HL-60 (cell line): ENCODE measurements around the gene B3GAT3.

Source experiments
- DNase-seq, 2 experiments: peaks; one replicate each; pipeline ENCODE4 v3.0.0-alpha.2; 2010 to 2020; ENCODE audit warnings: low read depth in 1 of 2, low spot score in 1 of 2
- H3K27ac ChIP-seq: fragments of 250-450 bp; sonication (Bioruptor Pico); replicated peaks from 2 replicates; pipeline ENCODE4 v1.5.1; 2020; ENCODE audit warnings: mild to moderate bottlenecking, moderate library complexity
- H3K27me3 ChIP-seq: fragments of 250-450 bp; sonication (Bioruptor Pico); 2 replicates; pipeline ENCODE4 v1.5.1; 2021; ENCODE audit warnings: mild to moderate bottlenecking, moderate library complexity; ENCODE audit not compliant: insufficient read depth, poor library complexity, severe bottlenecking
- H3K4me3 ChIP-seq: replicated peaks from 2 replicates; pipeline ENCODE4 v1.5.1; 2011; ENCODE audit warnings: mild to moderate bottlenecking, control low read depth, low read length; ENCODE audit not compliant: insufficient read depth
- CTCF ChIP-seq: IDR thresholded peaks from one replicate; pipeline ENCODE4 v1.5.1; 2011; ENCODE audit warnings: low read length, control low read depth, inconsistent platforms; ENCODE audit not compliant: insufficient read depth
- GABPA ChIP-seq: IDR thresholded peaks from 2 replicates; pipeline ENCODE4 v1.6.1; 2012; ENCODE audit warnings: low read depth
- POLR2AphosphoS5 ChIP-seq: IDR thresholded peaks from 2 replicates; pipeline ENCODE4 v1.6.1; 2012; ENCODE audit warnings: low read depth
- SPI1 ChIP-seq: IDR thresholded peaks from 2 replicates; pipeline ENCODE4 v1.6.1; 2012; ENCODE audit warnings: low read depth, mild to moderate bottlenecking, borderline replicate concordance
- TF ChIP-seq, protein P1 (sequence below): IDR thresholded peaks from 2 replicates; pipeline ENCODE4 v1.6.1; 2012; ENCODE audit warnings: low read depth; ENCODE audit not compliant: insufficient replicate concordance

Gene B3GAT3

GRCh38 chr11:62613291-62613778, 8.5 kb downstream of the B3GAT3 start:
- no peaks in the 10 kb centered on the region for H3K27me3 ChIP-seq
- DNase-seq: no peak
- H3K4me3 ChIP-seq: no peak overlapping the region; the same call in 1 of the 2 replicates
- TF ChIP-seq, protein P1, sequence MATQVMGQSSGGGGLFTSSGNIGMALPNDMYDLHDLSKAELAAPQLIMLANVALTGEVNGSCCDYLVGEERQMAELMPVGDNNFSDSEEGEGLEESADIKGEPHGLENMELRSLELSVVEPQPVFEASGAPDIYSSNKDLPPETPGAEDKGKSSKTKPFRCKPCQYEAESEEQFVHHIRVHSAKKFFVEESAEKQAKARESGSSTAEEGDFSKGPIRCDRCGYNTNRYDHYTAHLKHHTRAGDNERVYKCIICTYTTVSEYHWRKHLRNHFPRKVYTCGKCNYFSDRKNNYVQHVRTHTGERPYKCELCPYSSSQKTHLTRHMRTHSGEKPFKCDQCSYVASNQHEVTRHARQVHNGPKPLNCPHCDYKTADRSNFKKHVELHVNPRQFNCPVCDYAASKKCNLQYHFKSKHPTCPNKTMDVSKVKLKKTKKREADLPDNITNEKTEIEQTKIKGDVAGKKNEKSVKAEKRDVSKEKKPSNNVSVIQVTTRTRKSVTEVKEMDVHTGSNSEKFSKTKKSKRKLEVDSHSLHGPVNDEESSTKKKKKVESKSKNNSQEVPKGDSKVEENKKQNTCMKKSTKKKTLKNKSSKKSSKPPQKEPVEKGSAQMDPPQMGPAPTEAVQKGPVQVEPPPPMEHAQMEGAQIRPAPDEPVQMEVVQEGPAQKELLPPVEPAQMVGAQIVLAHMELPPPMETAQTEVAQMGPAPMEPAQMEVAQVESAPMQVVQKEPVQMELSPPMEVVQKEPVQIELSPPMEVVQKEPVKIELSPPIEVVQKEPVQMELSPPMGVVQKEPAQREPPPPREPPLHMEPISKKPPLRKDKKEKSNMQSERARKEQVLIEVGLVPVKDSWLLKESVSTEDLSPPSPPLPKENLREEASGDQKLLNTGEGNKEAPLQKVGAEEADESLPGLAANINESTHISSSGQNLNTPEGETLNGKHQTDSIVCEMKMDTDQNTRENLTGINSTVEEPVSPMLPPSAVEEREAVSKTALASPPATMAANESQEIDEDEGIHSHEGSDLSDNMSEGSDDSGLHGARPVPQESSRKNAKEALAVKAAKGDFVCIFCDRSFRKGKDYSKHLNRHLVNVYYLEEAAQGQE: no peak
- TF ChIP-seq SPI1 (no peak), CTCF (no peak), GABPA (no peak), POLR2AphosphoS5 (no peak)
- no peak overlapping the region for H3K27ac ChIP-seq

DNA sequence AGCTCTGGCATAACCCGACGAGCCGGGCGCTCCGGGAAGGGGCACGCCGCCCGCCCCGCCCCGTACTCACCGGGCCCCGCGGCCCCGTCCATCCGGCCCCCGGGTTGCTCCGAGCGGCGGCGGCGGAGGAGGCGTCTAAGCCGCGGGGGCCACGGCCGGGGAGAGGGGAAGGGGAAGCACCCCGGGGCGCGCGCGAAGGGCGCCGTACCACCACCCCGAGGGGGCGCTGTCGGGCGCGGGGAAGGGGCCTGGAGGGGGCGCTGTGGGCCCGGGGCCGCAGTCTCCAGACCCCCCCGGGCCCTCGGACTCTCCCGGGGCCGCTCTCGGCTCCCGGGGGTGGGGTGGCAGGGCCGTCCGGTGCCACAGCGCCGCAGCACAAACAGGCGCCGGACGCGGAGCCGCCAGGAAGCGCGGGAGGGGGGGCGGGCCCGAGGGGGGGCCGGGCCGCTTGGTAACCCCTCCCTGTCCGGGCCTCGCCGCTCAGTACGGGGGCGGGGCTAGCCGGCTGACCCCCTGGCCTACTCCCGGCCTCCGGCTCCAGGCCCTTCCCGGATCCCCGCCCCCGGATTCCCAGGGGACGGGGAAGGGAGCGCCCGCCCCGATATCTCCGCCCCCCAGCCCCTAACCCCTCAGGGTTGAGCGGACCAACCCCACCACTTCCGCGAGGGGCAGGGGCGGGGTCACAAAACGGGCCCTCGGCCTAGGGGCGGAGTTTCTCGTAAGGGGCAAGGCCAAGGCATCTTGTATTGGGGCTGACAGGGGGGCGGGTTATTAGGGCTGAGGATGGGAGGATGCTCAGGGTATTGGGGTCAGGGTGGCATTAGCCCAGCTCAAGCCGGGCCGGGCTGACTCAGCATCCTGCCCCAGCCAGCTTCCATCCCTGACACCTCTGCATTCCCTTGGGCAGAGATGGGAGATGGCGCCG, 9.2 kb downstream of the B3GAT3 start, which contains the start of the genes EML3 and ROM1:
TSS of gene EML3 (minus strand) at position 410 of the 925 bp plus-strand sequence. CDS start at position 92, 318 bp downstream.
TSS of gene ROM1 (plus strand) at position 892 of the 925 bp plus-strand sequence. CDS start at position 917, 25 bp downstream.
- TF ChIP-seq CTCF (peak; percentile 67), SPI1 (peak; percentile 12; the same call in 1 of the 2 replicates)
- TF ChIP-seq, protein P1: no peak
- Histone ChIP-seq H3K4me3 (peak within 1 kb of the TSS; percentile 78), H3K27ac (peak within 1 kb of the TSS; percentile 76), H3K27me3 (no peaks in the 10 kb centered on the region)
- DNase-seq: peak; percentile 76 to 83

DNA sequence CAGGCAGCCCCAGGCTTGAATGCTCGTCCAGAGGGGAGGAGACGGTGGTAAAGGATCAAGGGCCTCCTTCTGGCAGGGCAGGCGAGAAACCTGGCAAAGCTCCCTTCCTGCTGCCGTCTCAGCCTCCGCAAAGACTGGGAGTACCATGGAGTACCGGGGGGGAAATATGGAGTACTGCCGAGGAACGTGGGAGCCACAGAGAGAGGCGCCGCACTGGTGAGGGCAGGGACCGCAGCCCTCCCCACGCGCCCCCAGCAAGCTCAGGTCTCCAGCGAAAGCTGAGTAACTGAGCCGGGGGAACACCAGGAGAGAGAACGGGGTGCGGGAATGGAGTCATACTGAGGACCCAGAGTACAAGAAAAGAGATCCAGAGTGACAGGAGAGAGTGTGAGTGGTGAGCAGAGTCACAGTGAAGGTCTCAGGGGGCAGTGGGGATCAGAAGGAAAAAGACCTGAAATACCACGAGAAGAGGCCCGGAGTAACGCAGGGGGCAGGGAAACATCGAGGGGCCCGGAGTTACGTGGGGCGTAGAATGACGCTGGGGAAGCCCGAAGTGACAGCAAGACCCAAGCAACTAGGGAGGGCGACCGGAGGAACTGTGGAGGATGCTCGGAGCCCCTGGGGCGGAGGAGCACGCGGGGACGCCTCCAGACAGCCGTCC, 10.0 kb downstream of the B3GAT3 start:
- H3K27ac ChIP-seq: peak overlapping the region; percentile 63
- TF ChIP-seq SPI1 (no peak), POLR2AphosphoS5 (no peak), GABPA (no peak), CTCF (no peak)
- TF ChIP-seq, protein P1: no peak
- no peaks in the 10 kb centered on the region for H3K27me3 ChIP-seq
- peak overlapping the region; percentile 78 for H3K4me3 ChIP-seq
- peak in 1 of 2 experiments; percentile 51 for DNase-seq
